NCI-H524 treated with DMSO at 0.1 percent for 48 hours (cell line): Measurements from ENCODE around the gene FUT3.

Source experiments
- DNase-seq: peaks from one replicate; lab custom pipeline; 2025; lab: John Stamatoyannopoulos, UW

Gene FUT3

DNA sequence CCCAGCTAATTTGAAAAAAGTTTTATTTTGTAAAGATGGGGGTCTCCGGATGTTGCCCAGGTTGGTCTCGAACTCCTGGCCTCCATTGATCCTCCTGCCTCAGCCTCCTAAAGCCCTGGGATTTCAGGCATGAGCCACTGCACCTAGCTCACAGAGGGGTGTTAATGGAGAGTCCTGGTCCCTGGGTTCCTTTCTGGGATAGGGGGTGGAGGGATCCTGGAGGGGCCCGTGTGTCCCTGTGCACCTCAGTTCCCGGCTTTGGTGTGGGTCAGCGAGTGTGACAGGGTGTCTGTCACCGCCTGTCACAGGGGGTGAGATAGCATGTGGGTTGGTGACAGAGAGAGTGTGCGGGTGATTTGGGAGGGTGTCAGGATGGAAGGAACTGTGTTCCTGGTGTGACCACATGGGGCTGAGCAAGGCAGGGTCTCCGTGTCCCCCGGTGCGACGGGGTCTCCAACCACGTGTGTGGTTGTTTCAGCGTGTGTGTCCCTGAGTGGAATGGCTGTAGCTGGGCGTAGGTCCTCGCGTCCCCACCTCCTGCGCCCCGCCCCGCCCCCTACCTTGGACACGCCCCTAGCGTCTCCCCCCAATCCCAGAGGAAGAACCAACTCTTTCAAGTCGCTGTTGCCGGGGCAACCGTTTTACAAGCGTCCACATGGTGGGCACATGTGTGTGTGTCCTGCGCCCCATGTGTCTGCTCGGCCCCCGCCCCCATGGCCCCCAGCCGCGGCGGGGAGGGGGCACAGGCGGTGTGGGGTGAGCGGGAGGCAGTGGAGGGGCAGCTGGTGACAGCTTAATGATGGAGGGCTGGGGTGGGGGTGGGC is 49.2 kb downstream of the FUT3 start:
- DNase-seq, result peak; percentile 79

DNA sequence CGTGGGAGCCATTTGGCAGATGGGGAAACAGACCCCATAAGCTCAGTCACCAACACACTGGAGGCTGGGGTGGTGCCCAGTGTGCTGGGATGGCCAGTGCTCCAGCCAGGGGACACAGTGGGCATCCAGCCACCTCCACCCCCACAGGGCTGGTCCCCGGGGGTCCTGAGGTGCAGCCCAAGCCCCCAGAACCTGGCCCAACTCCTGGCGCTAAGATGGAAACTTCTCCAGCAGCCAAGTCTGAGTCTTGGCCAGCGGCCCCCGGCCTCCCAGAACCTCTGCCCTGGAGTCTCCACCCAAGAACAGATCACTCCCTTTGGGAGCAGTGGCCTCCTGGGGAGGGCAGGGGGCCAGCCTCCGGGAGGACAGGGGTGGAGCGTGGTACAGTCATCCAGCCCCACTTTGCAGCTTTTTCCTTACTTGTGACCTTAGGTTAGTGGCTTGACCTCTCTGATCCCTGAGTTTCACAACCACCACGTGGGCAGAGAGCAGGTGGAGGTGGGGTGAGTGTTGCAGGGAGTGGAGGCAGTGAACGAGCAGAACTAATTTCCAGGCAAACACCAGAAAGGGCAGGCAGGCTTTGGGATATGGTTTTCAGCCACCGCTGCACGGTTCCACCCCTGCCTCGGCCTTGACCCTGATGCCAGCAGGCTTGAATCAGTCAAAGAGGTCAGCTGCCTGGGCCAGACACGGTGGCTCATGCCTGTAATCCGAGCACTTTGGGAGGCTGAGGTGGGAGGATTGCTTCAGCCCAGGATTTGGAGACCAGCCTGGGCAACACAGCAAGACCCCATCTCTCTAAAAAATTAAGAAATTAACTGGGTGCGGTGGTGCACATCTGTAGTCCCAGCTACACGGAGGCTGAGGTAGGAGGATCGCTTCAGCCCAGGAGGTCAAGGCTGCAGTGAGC is 50.6 kb downstream of the FUT3 start:
- no peak for DNase-seq

DNA sequence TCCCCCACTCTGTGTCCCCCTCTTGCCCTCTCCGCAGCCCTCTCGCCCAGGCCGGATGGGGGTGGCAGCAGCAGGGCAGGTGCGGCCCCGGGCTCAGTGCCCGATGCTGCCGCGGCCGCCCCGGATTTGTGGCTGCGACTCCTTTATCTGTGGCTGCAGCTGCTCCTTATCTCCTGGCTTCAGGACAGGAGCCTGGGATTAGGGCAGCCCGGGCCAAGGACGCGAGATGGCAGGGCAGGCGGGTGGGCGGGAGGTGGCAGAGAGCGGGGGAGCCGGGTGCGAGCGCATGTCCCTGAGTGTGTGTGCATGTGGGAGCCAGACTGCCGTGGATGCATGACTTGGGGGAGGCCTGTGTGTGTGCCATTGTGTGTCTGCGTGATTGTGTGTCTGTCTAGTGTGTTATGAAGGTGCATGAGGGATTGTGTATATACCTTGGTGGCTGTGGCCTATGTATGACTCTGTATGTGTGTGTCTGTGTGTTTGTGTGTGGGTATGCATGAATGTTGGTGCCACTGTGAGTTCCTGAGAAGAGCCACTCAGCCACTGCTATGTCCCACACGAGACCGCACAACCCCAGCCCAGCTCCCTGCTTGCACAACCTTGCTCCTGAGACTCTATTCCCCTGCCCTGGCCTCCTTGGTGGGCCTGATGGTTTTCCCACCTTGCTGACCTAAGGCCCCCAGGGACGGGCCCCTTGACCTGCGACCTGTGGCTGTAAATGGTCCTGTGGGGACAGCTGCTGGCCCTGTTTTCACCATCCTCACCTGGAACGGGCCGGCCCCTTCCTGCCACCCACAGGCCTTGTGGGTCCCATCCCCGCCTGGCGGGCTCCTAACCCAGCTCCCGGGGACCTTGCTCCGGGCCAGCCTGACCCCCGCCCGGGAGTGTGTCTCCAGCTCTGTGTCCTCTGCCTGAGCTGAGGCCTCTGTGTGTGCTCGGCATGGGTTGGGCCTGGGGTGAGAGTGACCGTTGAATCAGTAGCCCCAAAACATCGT is 51.7 kb downstream of the FUT3 start:
- DNase-seq, result no peak

DNA sequence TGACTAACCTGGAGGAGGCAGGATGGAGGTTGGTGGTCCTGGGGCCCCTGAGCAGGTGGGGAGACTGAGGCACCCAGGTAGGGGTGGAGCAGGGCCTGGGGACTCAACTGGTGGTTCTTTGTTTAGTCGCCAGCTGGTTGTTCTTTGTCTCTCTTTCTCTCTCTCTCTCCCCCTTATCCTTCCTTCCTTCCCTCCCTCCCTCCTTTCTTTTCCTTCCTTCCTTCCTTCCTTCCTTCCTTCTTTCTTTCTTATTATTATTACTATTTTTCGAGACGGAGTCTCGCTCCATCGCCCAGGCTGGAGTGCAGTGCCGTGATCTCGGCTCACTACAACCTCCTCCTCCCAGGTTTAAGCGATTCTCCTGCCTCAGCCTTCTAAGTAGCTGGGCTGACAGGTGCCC is 53.0 kb downstream of the FUT3 start:
- no peak for DNase-seq

DNA sequence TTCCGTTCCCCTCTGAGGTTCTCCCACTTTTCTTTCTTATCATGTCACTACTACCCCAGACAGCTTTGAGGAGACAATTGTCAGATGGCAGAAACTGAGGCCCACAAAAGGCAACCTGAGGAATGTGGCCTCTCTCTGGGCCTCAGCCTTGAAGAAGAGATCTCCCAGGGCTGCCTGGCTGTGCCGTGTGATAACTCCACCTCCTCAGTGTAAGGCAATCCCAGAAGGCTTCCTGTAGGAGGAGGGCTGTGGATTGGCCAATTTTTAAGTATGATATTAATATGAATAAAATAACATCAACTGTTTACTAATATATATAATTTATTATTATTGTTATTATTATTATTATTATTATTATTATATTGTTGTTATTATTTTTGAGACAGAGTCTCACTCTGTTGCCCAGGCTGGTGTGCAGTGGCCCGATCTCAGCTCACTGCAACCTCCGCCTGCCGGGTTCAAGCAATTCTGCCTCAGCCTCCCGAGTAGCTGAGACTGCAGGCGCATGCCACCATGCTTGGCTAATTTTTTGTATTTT is 55.8 kb downstream of the FUT3 start:
- DNase-seq, result no peak

DNA sequence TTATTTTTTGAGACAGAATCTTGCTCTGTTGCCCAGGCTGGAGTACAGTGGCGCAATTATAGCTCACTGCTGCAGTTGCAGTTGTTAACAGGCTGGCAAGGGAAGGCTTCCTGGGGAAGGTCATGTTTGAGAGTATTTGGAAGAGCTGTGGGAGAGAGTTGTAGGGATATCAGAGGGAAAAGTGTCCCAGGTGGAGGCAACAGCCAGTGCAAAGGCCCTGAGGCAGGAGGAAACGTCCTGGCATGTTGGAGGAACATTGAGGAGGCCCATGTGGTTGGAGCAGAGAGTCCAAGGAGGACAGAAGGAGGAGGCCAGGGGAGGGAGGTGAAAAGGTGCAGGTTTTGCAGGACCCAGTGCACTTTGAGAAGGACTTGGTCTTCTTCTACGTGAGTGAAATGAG is 58.1 kb downstream of the FUT3 start:
- DNase-seq, result no peak
